Astrocyte of the spinal cord (primary cell): ENCODE results near the gene OPA1.

Source experiments
- DNase-seq: peaks from one replicate; pipeline ENCODE4 v3.0.0; 2011; ENCODE audit warnings: low read depth, low spot score
- H3K4me3 ChIP-seq: 2 replicates; pipeline ENCODE4 v1.5.1; 2011; ENCODE audit warnings: low read depth, mild to moderate bottlenecking, low read length, moderate library complexity
- in situ Hi-C: cut with HindIII; loops from 2 replicates; pipeline ENCODE4 v1.10.0; 2017; ENCODE audit warnings: low sequenced_read_pairs
- TF ChIP-seq, protein P1 (sequence below): IDR thresholded peaks from 2 replicates; pipeline ENCODE4 v1.5.1; 2012; ENCODE audit warnings: low read depth, mild to moderate bottlenecking, low read length, inconsistent platforms

Gene OPA1

DNA sequence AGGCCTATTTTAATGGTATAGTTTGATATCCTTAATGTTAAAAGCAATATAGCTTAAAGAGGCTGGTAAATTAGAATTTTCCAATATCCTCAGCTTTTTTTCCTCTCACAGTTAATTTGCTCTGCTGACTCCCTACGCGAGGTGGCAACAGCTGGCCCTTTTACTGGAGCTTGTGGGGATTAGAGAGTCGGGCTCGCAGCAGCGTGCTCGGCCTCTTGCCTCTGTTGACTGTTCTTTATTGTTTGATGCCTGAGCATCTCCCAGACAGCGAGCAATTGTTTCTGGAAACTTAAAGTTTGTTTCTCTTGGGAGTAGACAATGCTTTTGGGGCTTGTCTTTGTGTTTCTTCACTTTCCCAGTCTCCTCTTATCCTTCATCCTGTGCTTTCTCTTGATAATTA, 80.8 kb downstream of the OPA1 start:
- H3K4me3 ChIP-seq = no peak overlapping the region
- TF ChIP-seq, protein P1, sequence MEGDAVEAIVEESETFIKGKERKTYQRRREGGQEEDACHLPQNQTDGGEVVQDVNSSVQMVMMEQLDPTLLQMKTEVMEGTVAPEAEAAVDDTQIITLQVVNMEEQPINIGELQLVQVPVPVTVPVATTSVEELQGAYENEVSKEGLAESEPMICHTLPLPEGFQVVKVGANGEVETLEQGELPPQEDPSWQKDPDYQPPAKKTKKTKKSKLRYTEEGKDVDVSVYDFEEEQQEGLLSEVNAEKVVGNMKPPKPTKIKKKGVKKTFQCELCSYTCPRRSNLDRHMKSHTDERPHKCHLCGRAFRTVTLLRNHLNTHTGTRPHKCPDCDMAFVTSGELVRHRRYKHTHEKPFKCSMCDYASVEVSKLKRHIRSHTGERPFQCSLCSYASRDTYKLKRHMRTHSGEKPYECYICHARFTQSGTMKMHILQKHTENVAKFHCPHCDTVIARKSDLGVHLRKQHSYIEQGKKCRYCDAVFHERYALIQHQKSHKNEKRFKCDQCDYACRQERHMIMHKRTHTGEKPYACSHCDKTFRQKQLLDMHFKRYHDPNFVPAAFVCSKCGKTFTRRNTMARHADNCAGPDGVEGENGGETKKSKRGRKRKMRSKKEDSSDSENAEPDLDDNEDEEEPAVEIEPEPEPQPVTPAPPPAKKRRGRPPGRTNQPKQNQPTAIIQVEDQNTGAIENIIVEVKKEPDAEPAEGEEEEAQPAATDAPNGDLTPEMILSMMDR = no peak
- in situ Hi-C loops = no loop called here
- no peak for DNase-seq

DNA sequence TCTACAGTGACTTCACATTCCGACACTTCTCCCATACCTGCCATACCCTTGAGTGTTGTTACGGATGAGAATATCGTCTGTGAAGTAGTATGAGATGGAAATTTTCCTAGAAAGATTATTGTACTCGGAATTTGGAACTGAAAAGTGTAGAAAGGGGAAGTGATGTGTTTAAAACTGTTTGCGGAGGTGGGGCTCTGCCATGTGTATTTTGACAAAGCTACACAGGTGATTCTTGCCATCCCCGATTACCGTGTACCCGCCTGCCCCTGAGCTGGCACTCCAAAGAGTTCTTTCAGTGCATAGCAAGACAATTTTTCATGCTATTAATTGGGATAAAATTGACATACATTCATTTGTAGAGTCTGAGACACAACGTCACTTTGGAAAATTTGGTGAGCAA, 81.7 kb downstream of the OPA1 start:
- in situ Hi-C loops = no loop called here
- H3K4me3 ChIP-seq = no peak overlapping the region
- no peak for DNase-seq
- TF ChIP-seq, protein P1 = no peak

- no peak overlapping the region for H3K4me3 ChIP-seq
- in situ Hi-C loops = no loop called here
- TF ChIP-seq, protein P1 = no peak
- DNase-seq = no peak
Measured at GRCh38 chr3:193677734-193678133, 84.7 kb downstream of the OPA1 start.

DNA sequence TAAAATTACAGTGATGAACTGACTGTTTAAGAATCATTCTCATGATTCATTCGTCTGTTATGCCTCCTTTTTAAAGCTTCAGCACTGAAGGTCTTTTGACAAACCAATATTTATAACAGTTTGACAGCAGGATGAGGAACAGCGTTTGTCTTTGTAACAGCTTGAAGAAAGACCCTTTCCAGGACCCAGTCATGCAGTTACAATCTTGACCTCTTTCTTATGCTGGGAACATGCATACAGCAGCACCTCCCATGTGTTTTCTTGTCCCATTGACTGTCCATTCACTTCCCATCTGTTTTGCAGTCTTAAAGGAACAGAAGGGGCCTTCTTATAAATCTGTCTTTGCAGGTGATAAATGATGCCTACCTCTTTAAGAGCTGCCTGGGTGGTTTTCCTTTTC, 87.2 kb downstream of the OPA1 start:
- in situ Hi-C loops = no loop called here

GRCh38 chr3:193681631-193682030, 88.6 kb downstream of the OPA1 start:
- DNase-seq = no peak
- in situ Hi-C loops = no loop called here
- TF ChIP-seq, protein P1 = no peak
- H3K4me3 ChIP-seq = no peak overlapping the region

More for the DNA sequence above, 87.2 kb downstream of the OPA1 start:
- DNase-seq = no peak
- TF ChIP-seq, protein P1 = no peak
- no peak overlapping the region for H3K4me3 ChIP-seq

DNA sequence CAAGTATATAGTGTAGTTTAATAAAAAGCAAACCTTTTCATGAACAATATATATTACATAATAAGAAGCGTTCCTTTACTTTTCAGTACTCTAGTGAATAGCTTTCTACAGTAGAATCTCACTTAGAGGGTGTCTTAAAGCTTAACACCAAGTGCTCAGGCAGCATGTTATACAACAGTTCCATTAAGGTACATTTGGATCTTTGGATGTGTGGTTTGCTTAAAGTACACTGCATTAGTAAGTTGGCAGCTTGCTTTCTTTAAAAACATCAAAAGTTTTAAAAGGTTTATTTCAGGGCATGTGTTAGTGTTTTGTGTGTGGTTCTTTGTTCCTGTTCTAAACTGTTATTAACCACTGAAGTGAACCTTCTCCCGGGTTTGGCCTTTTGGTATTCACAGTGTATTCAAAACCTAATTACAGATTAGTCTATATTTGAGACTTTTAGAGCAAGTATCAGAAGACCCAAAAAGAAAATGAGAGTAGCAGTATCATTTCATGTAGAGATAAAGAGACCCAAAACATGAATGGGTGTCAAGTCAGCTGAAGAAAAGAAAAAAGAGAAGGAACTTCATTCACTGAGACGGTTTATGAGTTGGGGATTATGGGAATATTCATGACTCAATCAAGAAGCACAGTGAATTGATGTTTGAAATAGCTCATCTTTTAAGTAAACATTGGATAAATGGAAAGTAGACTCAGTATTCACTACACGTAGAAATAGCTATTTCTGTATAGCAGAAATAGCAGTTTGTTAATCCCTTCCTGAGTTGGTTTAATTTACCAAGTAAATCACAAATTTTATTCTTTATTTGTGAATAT, 93.9 kb downstream of the OPA1 start:
- in situ Hi-C loops = no loop called here
- TF ChIP-seq, protein P1 = no peak
- H3K4me3 ChIP-seq = no peak overlapping the region

More for the DNA sequence above, 93.9 kb downstream of the OPA1 start:
- DNase-seq = no peak
